GM18868 (cell line): ENCODE data around the gene ABCF2.

Source experiments
- ATAC-seq: cut with Tn5 transposase; IDR thresholded peaks from one replicate; pipeline ENCODE4 v1.9.1; 2021; ENCODE audit warnings: mild to moderate bottlenecking, moderate library complexity; ENCODE audit not compliant: unreplicated experiment

ABCF2 gene

DNA sequence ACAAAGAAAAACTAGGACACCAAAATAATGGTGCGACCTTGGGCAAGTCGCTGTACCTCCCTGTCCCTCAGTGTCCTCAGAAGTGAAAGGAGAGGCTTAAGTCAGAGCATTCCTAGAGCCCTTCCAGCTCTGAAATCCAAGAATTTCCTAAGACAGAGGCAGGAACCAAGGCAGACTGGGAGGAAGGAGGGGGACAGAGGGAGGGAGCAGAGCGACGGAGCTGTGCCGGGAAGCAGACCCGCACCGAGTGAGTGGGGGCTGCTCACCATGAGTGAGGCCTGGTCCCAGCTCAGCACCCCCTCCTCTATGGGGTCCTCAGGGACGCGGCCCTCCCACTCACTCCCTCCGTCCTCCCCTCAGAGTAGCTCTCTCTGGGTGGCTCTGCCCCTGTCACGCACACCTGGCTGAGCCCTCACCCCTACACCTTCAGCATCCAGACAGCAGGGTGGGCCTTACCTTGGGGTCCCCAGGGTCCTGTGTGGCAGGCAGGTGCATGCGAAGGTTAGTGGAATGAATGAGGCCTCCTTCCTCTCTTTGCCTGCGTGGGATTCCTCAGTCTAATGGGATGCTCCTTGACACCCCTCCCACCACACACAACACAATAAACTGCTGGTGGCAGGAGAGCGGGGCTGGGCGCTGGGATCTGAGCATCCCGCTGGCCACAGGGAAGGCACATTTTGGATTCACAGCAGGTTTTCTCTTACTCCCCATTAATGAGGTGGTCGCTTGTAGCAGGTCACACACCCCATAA, 26.1 kb upstream of the ABCF2 start:
- ATAC-seq = no peak

DNA sequence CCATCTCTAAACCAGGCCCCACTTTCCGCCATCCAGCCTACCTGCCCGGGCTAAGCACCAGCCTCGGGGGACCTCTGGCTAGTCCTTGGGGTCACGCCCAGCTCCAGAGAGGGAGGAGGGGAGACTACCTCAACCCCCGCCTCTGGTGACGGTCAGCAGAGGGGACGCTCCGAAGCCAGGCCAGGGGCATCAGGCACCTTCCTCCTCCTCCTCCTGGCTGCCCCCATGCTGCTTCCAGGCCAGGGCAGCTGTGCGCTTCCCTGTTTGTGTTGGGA, 25.5 kb upstream of the ABCF2 start:
- ATAC-seq = no peak

DNA sequence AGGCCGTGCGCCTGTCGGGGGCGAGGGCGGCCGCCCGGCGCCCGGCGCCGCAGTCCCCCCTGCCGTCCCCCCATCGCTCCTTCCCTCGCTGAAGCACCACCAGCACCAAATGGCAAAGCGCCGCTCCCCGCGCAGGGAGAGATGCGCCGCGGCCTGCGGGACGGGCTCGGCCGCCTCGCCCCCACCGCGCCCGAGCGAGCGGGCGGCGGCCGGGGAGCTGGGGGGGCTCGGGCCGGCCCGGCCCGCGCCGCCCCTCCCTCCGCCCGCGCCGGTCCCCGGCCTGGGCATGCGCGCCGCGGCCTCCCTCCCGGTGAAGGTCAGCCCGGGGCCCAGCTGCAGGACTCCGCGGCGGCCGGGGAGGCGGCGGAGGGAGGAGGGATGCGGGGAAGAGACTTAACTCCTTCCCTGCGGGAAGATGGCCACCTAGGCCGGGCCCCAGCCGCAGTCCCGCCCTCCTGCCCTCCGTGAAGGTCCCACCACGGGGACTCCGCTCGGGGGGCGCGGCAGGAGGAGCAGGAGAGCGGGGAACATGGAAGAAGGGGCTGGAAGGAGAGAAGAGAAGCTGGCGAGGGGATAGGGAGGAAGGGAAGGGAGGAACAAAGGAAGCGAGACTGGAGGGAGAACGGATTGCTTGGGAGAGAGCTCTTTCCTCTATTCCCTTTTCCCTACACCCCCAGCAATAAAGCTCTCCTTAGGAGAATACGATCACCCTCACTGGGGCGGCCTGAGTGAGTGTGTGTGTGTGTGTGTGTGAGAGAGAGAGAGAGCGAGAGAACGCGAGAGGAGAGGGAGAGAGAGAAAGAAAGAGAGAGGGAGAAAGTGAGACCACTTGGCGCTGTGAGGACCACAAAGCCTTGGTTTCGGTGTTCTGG, 24.9 kb upstream of the ABCF2 start:
- no peak for ATAC-seq

GRCh38 chr7:151251328-151251688, 24.3 kb upstream of the ABCF2 start:
- no peak for ATAC-seq

- no peak for ATAC-seq
Observed at GRCh38 chr7:151250181-151251132, 23.5 kb upstream of the ABCF2 start.

DNA sequence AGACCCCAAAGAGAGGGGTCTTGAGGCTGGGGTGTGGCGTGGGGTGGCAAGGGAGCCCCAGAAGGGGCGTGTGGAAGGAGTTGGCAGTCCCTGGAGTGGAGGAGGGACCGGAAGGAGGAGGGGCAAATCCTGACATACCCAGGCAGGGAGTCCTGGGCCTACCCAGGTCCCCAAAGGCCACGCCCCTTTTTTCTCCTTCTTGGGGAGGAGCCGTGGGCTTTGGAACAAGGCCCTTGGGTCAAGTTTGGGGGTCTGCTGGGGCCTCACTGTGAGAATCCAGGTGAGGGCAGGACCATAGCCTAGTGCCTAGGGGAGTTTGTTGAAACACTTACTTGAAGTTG, 22.7 kb upstream of the ABCF2 start:
- no peak for ATAC-seq

DNA sequence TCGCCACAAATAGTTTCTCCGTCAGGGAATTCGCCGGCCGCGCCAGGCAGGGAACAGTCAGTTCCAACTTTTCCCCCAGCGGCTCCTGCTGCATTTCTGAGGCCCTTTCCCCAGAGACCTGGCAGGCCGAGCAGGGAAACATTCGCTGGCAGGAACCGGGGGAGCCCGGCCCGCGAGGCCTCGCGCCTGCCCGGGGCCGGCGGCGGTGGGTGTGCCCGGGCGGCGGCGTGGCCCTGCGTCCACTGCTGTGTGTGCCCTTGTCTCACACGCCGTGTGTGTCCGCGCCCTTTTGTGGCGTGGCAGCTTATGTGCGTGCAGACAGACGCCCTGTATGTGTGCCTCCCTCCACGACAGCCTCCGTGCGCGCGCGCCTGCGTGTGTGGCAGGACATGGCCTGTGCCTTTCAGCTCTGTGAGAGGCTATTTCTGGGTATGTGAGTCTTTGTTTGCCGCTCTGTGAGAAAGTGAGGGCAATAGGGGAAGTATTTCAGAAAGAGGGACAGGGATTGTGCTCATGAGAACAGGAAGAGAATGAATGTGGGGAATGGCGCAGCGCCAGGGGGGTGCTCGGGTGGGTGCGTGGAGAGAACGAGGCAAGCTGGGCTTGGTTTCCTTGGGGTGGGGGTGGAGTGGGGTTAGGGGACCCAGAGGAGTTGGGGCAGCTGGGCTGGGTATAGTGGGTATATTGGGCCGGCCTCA, 22.2 kb upstream of the ABCF2 start:
- ATAC-seq = no peak

- no peak for ATAC-seq
Observed at GRCh38 chr7:151248346-151249033, 21.5 kb upstream of the ABCF2 start, which contains the start of gene SMARCD3. Gene SMARCD3 (minus strand): TSS chr7:151248694. CDS start chr7:151248562, 132 bp downstream.

DNA sequence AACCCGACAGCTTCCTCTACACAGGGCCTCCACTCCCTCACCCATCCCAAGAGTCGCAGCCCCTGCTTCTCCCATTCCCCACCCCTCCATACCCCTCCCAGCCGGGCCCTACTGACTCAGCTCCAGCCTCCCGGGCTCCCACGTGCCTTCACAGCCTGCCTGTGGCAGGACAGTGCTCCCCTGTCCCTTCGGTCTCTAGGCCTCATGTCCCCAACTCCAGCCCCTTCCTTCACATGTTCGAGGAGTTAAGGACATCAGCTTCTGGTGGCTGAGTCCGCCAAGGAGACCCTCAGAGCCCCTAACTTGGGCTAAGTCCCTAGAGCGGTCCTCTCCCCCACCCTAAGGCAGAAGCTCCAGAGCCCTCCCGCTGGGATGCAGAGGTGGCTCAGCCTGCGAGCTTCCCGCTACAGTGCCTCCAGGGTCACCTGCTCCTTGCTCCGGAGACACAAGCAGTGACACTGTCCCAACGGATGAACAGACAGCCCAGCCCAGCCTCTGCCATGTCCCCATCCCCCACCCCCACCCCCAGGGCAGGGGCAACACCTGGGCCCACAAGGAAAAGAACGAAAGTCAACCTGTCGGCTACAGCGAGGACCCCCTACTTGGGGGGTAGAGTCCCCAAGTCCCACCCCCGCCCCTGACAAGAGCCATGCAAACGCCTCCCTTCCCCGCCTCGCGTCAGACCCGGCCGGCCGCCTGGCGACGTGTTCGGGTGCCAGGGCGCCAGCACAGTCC, 20.8 kb upstream of the ABCF2 start:
- no peak for ATAC-seq

- ATAC-seq = no peak
Observed at GRCh38 chr7:151246851-151247580, 20.0 kb upstream of the ABCF2 start.

GRCh38 chr7:151246102-151246850, 19.3 kb upstream of the ABCF2 start:
- ATAC-seq = no peak

GRCh38 chr7:151245360-151246101, 18.5 kb upstream of the ABCF2 start:
- ATAC-seq = peak; percentile 42

DNA sequence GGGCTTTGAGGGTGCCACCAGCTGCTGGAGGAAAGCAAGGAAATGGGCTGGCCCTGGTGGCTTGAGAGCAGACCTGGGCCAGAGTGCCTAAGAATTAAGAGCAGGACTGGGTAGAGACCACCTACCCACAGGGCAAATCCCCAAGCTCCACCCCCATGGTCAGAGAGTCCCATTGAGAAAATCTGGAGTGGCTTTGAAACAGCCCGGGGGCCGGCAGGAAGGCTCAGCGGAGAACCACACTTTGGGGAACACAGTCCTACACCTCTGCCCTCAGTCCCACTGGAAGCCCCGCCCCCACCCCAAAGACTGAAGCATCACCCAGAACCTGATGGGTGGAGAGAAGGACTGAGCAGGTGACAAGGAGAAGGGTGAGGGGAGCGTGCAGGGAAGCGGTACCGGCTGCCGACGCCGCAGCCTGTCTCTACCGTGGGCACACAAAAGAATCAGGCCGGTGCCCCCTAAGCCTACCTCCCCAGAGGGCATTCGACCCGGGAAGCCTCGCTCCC, 17.9 kb upstream of the ABCF2 start:
- ATAC-seq = no peak

- ATAC-seq = no peak
Observed at GRCh38 chr7:151244196-151244840, 17.3 kb upstream of the ABCF2 start.

- no peak for ATAC-seq
Observed at GRCh38 chr7:151243408-151244195, 16.6 kb upstream of the ABCF2 start.

- no peak for ATAC-seq
Observed at GRCh38 chr7:151243045-151243349, 16.0 kb upstream of the ABCF2 start.
